SK-N-SH treated with all-trans-retinoic acid at 6 μM for 48 hours (cell line): ENCODE measurements around the gene MCUB.

ENCODE experiments used
- ATAC-seq: fragments of 200-7000 bp; cut with Tn5 transposase; 3 replicates; pipeline ENCODE4 v1.9.1; 2020; ENCODE audit warnings: mild to moderate bottlenecking, moderate library complexity
- ARNTL ChIP-seq: fragments of 450-650 bp; formaldehyde crosslinking; IDR thresholded peaks from 2 replicates; pipeline ENCODE4 v1.5.0; 2020; ENCODE audit warnings: low read depth, mild to moderate bottlenecking, moderate library complexity, borderline replicate concordance
- BACH2 ChIP-seq: fragments of 250-450 bp; sonication (Bioruptor Pico); IDR thresholded peaks from 2 replicates; pipeline ENCODE4 v1.9.0; 2021; ENCODE audit warnings: mild to moderate bottlenecking, borderline replicate concordance
- CREB5 ChIP-seq: fragments of 250-450 bp; sonication (Bioruptor Pico); IDR thresholded peaks from 2 replicates; pipeline ENCODE4 v1.5.1; 2020; ENCODE audit warnings: low read depth, mild to moderate bottlenecking, moderate library complexity
- CSDC2 ChIP-seq: fragments of 250-450 bp; sonication (Bioruptor Pico); IDR thresholded peaks from 2 replicates; pipeline ENCODE4 v1.5.0; 2020; ENCODE audit warnings: mild to moderate bottlenecking, moderate library complexity
- CSRNP3 ChIP-seq: fragments of 250-450 bp; sonication (Bioruptor Pico); IDR thresholded peaks from 2 replicates; pipeline ENCODE4 v1.5.1; 2021; ENCODE audit warnings: mild to moderate bottlenecking, moderate library complexity
- ESRRG ChIP-seq: fragments of 250-450 bp; sonication (Bioruptor Pico); IDR thresholded peaks from 2 replicates; pipeline ENCODE4 v1.6.1; 2021; ENCODE audit warnings: mild to moderate bottlenecking
- GLIS3 ChIP-seq: fragments of 250-450 bp; sonication (Bioruptor Pico); IDR thresholded peaks from 2 replicates; pipeline ENCODE4 v1.5.0; 2020; ENCODE audit warnings: mild to moderate bottlenecking, moderate library complexity
- ISL1 ChIP-seq: fragments of 250-450 bp; sonication (Bioruptor Pico); IDR thresholded peaks from 2 replicates; pipeline ENCODE4 v2.1.2; 2022; ENCODE audit warnings: mild to moderate bottlenecking, moderate library complexity
- OSR1 ChIP-seq: fragments of 250-450 bp; sonication (Bioruptor Pico); IDR thresholded peaks from 2 replicates; pipeline ENCODE4 v1.8.0; 2022; ENCODE audit warnings: moderate library complexity, mild to moderate bottlenecking, inconsistent platforms
- PPARA ChIP-seq: fragments of 250-450 bp; sonication (Bioruptor Pico); IDR thresholded peaks from 2 replicates; pipeline ENCODE4 v1.5.0; 2020; ENCODE audit warnings: mild to moderate bottlenecking, borderline replicate concordance
- RARB ChIP-seq: fragments of 250-450 bp; sonication (Bioruptor Pico); IDR thresholded peaks from 2 replicates; pipeline ENCODE4 v1.8.0; 2021; ENCODE audit warnings: mild to moderate bottlenecking, moderate library complexity
- SNAI2 ChIP-seq: fragments of 250-450 bp; sonication (Bioruptor Pico); IDR thresholded peaks from 2 replicates; pipeline ENCODE4 v1.5.0; 2020; ENCODE audit warnings: mild to moderate bottlenecking, moderate library complexity
- TCF4 ChIP-seq: fragments of 250-450 bp; sonication (Bioruptor Pico); IDR thresholded peaks from 2 replicates; pipeline ENCODE4 v1.8.0; 2021; ENCODE audit warnings: mild to moderate bottlenecking, moderate library complexity, borderline replicate concordance
- TOX ChIP-seq: fragments of 250-450 bp; sonication (Bioruptor Pico); IDR thresholded peaks from 2 replicates; pipeline ENCODE4 v1.8.0; 2021; ENCODE audit warnings: mild to moderate bottlenecking, moderate library complexity, borderline replicate concordance
- TSHZ2 ChIP-seq: fragments of 250-450 bp; sonication (Bioruptor Pico); IDR thresholded peaks from 2 replicates; pipeline ENCODE4 v1.5.0; 2020; ENCODE audit warnings: mild to moderate bottlenecking, moderate library complexity
- ZC3H10 ChIP-seq: fragments of 250-450 bp; sonication (Bioruptor Pico); IDR thresholded peaks from 2 replicates; pipeline ENCODE4 v1.5.1; 2021; ENCODE audit warnings: mild to moderate bottlenecking, moderate library complexity
- ZFP3 ChIP-seq: fragments of 250-450 bp; sonication (Bioruptor Pico); IDR thresholded peaks from 2 replicates; pipeline ENCODE4 v1.5.0; 2020; ENCODE audit warnings: mild to moderate bottlenecking, moderate library complexity
- ZFP30 ChIP-seq: fragments of 450-650 bp; formaldehyde crosslinking; IDR thresholded peaks from 2 replicates; pipeline ENCODE4 v1.5.0; 2022; ENCODE audit warnings: mild to moderate bottlenecking, moderate library complexity
- ZNF565 ChIP-seq: fragments of 450-650 bp; formaldehyde crosslinking; conservative IDR thresholded peaks from 2 replicates; pipeline ENCODE4 v1.5.0; 2020; ENCODE audit warnings: low read depth, mild to moderate bottlenecking, moderate library complexity
- ZNF70 ChIP-seq: fragments of 450-650 bp; formaldehyde crosslinking; IDR thresholded peaks from 2 replicates; pipeline ENCODE4 v1.5.0; 2020; ENCODE audit warnings: mild to moderate bottlenecking, moderate library complexity
- ZNF8 ChIP-seq: fragments of 450-650 bp; formaldehyde crosslinking; IDR thresholded peaks from 2 replicates; pipeline ENCODE4 v1.5.0; 2020; ENCODE audit warnings: mild to moderate bottlenecking, moderate library complexity

Gene MCUB

GRCh38 chr4:109607976-109608375 lies 47.9 kb downstream of the MCUB start:
- ATAC-seq: no peak
- no peak for TF ChIP-seq TCF4 (CRISPR knock-in tag)
- no peak for TF ChIP-seq ZC3H10 (CRISPR knock-in tag)
- TF ChIP-seq TOX (CRISPR knock-in tag): no peak
- TF ChIP-seq GLIS3 (CRISPR knock-in tag): no peak
- no peak for TF ChIP-seq CSDC2 (CRISPR knock-in tag)
- no peak for TF ChIP-seq PPARA
- TF ChIP-seq ZNF565: no peak
- TF ChIP-seq OSR1 (CRISPR knock-in tag): no peak
- no peak for TF ChIP-seq ZFP30 (CRISPR knock-in tag)
- TF ChIP-seq, all 23 proteins: peak for 0

- TF ChIP-seq ARNTL (CRISPR knock-in tag): no peak
- no peak for TF ChIP-seq PPARA
- no peak for ATAC-seq
These were observed 48.8 kb downstream of the MCUB start for GRCh38 chr4:109608879-109609278.

- TF ChIP-seq ISL1 (CRISPR knock-in tag) (no peak), TSHZ2 (CRISPR knock-in tag) (no peak), ESRRG (CRISPR knock-in tag) (no peak), TCF4 (CRISPR knock-in tag) (no peak), ZNF565 (no peak), ZFP3 (CRISPR knock-in tag) (no peak), ZC3H10 (CRISPR knock-in tag) (no peak), ZFP30 (CRISPR knock-in tag) (no peak), CSRNP3 (CRISPR knock-in tag) (no peak), ZNF70 (no peak), BACH2 (no peak), CSDC2 (CRISPR knock-in tag) (no peak), TOX (CRISPR knock-in tag) (no peak), SNAI2 (CRISPR knock-in tag) (no peak)
- ATAC-seq: no peak
These were observed 49.4 kb downstream of the MCUB start for GRCh38 chr4:109609431-109609830.

- no peak for TF ChIP-seq RARB (CRISPR knock-in tag)
- no peak for TF ChIP-seq ZFP30 (CRISPR knock-in tag)
- TF ChIP-seq CSDC2 (CRISPR knock-in tag): no peak
- TF ChIP-seq GLIS3 (CRISPR knock-in tag): no peak
- no peak for ATAC-seq
These were observed 50.4 kb downstream of the MCUB start for GRCh38 chr4:109610489-109610888.

- no peak for ATAC-seq
- TF ChIP-seq ARNTL (CRISPR knock-in tag): no peak
- TF ChIP-seq RARB (CRISPR knock-in tag): no peak
- TF ChIP-seq TCF4 (CRISPR knock-in tag): no peak
These were observed 51.1 kb downstream of the MCUB start for GRCh38 chr4:109611045-109611646.

- TF ChIP-seq ESRRG (CRISPR knock-in tag): no peak
- ATAC-seq: no peak
These were observed 54.0 kb downstream of the MCUB start for GRCh38 chr4:109614015-109614414.

- TF ChIP-seq ISL1 (CRISPR knock-in tag) (no peak), ZFP30 (CRISPR knock-in tag) (no peak), PPARA (no peak), RARB (CRISPR knock-in tag) (no peak), OSR1 (CRISPR knock-in tag) (no peak), GLIS3 (CRISPR knock-in tag) (no peak), CREB5 (CRISPR knock-in tag) (no peak), ARNTL (CRISPR knock-in tag) (no peak), CSDC2 (CRISPR knock-in tag) (no peak), SNAI2 (CRISPR knock-in tag) (no peak), ZC3H10 (CRISPR knock-in tag) (no peak), TCF4 (CRISPR knock-in tag) (no peak), TOX (CRISPR knock-in tag) (no peak), ZFP3 (CRISPR knock-in tag) (no peak), ZNF8 (CRISPR knock-in tag) (no peak), ZNF565 (no peak), ESRRG (CRISPR knock-in tag) (no peak), ZNF70 (no peak), TSHZ2 (CRISPR knock-in tag) (no peak)
- ATAC-seq: no peak
These were observed 54.4 kb downstream of the MCUB start for GRCh38 chr4:109614466-109614865.
